Measurements from ENCODE around the gene MED15. TPM values are rescaled to one million over a fixed set of nuclear protein-coding genes. Genes with fewer than 3 reads are reported as not detected.

Gene MED15
- total RNA-seq, 2 experiments from 2014 or later = 93.3 to 97.4 TPM

DNA sequence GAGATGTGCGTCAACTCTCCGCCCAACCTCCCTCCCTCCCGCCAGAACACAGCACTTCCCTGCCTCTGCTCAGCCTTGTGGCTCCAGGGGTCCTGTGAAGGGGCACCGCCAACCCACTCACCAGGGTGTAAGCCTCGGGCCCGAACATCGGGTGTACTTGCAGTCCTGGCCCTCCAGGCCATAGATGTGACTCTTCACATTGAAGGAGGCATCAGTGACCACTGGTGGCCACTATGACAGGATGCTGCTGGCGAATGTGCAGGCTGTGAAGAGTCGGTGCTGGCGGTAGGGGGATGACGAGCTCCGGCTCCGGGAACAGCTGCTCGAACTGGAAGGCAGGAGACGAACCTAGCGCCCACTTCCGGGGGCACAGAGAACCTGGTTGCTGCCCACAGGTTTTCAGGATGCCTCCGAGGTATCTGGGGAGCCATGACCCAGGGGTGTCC lies 97.4 kb downstream of the MED15 start:
- no peaks in the 10 kb centered on the region for H3K27me3 Mint-ChIP-seq
- no peaks in the 10 kb centered on the region for H3K9me3 Mint-ChIP-seq
- no peak for DNase-seq
- H3K4me1 Mint-ChIP-seq (ENCODE audit: low read depth) = peaks cover 7% of the 10 kb centered on the region
- H3K36me3 Mint-ChIP-seq = no peaks in the 10 kb centered on the region
- no peak overlapping the region for H3K27ac Mint-ChIP-seq
- H3K4me3 Mint-ChIP-seq = no peak overlapping the region
- POLR2A ChIA-PET = no interaction called here
- intact Hi-C loops (cut with micrococcal nuclease) = no loop called here
- CTCF ChIA-PET = interaction anchor here (0.6 to 4.5 kb wide), 2 partner anchors 137 to 188 kb away, joined by 3 to 21 read pairs; no protein-coding TSS in a partner anchor

GRCh38 chr22:20605328-20605727 lies 97.9 kb downstream of the MED15 start:
- POLR2A ChIA-PET = no interaction called here
- no peak for DNase-seq
- peaks cover 7% of the 10 kb centered on the region for H3K4me1 Mint-ChIP-seq (ENCODE audit: low read depth)
- CTCF ChIA-PET = interaction anchor here (0.6 to 4.5 kb wide), 3 partner anchors 33 to 187 kb away, joined by 3 to 21 read pairs (median 6); no protein-coding TSS in a partner anchor
- no peak overlapping the region for H3K27ac Mint-ChIP-seq
- H3K36me3 Mint-ChIP-seq = no peaks in the 10 kb centered on the region
- no peak overlapping the region for H3K4me3 Mint-ChIP-seq
- intact Hi-C loops (cut with micrococcal nuclease) = no loop called here
- H3K9me3 Mint-ChIP-seq = no peaks in the 10 kb centered on the region
- H3K27me3 Mint-ChIP-seq = no peaks in the 10 kb centered on the region

- peak; percentile 80 for DNase-seq
- CTCF ChIA-PET = interaction anchor here (0.6 to 4.5 kb wide), 14 partner anchors 11 to 187 kb away, joined by 3 to 21 read pairs (median 4); no protein-coding TSS in a partner anchor
- peaks cover 7% of the 10 kb centered on the region for H3K4me1 Mint-ChIP-seq (ENCODE audit: low read depth)
Observed at GRCh38 chr22:20606041-20606783, 98.8 kb downstream of the MED15 start.

GRCh38 chr22:20606784-20607128 lies 99.3 kb downstream of the MED15 start:
- H3K36me3 Mint-ChIP-seq = no peaks in the 10 kb centered on the region
- intact Hi-C loops (cut with micrococcal nuclease) = loop anchor here (2.0 kb wide), 2 partner anchors 96 to 136 kb away; no protein-coding TSS in a partner anchor
- H3K27ac Mint-ChIP-seq = no peak overlapping the region

More at GRCh38 chr22:20606041-20606783, 98.8 kb downstream of the MED15 start:
- Mint-ChIP-seq H3K36me3 (no peaks in the 10 kb centered on the region), H3K9me3 (no peaks in the 10 kb centered on the region), H3K27me3 (no peaks in the 10 kb centered on the region), H3K27ac (no peak overlapping the region), H3K4me3 (no peak overlapping the region)
- POLR2A ChIA-PET = no interaction called here
- intact Hi-C loops (cut with micrococcal nuclease) = loop anchor here (2.0 kb wide), 2 partner anchors 97 to 137 kb away; no protein-coding TSS in a partner anchor

GRCh38 chr22:20607157-20607907 lies 99.9 kb downstream of the MED15 start:
- Mint-ChIP-seq H3K27ac (no peak overlapping the region), H3K4me3 (no peak overlapping the region), H3K4me1 (ENCODE audit: low read depth) (peaks cover 7% of the 10 kb centered on the region), H3K27me3 (no peaks in the 10 kb centered on the region), H3K9me3 (no peaks in the 10 kb centered on the region), H3K36me3 (no peaks in the 10 kb centered on the region)
- CTCF ChIA-PET = interaction anchor here (0.7 to 4.5 kb wide), 7 partner anchors 23 to 135 kb away, joined by 3 to 21 read pairs (median 5); no protein-coding TSS in a partner anchor
- intact Hi-C loops (cut with micrococcal nuclease) = loop anchor here (2.0 kb wide), 2 partner anchors 95 to 135 kb away; no protein-coding TSS in a partner anchor
- no peak for DNase-seq
- POLR2A ChIA-PET = no interaction called here

More at GRCh38 chr22:20606784-20607128, 99.3 kb downstream of the MED15 start:
- POLR2A ChIA-PET = no interaction called here
- H3K27me3 Mint-ChIP-seq = no peaks in the 10 kb centered on the region
- H3K4me3 Mint-ChIP-seq = no peak overlapping the region
- no peak for DNase-seq
- peaks cover 7% of the 10 kb centered on the region for H3K4me1 Mint-ChIP-seq (ENCODE audit: low read depth)
- H3K9me3 Mint-ChIP-seq = no peaks in the 10 kb centered on the region
- CTCF ChIA-PET = interaction anchor here (0.7 to 4.5 kb wide), 9 partner anchors 11 to 187 kb away, joined by 3 to 21 read pairs (median 5); no protein-coding TSS in a partner anchor

DNA sequence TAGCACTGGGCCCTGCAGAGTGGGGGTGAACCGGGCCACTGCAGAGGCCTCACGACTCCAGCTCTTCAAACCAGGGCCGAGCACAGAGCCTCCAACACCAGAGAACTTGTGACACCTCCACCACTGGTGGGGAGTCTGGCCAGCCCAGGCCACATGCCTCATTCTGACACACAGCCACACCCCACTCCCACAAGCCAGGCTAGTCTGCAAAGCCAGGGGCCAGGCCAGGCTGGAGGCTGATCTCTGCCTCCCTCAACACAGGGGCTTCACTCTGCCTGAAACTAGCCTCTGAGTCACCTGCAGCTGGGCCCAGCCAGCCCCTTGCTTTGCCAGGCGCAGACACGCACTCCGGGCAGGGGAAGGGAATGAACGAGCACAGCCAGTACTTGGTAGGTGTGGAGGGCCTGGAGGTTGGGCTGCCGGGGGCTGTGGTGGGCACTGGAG lies 102.9 kb downstream of the MED15 start:
- Mint-ChIP-seq H3K27me3 (no peaks in the 10 kb centered on the region), H3K4me1 (ENCODE audit: low read depth) (peaks cover 7% of the 10 kb centered on the region), H3K4me3 (no peak overlapping the region), H3K9me3 (no peaks in the 10 kb centered on the region), H3K36me3 (no peaks in the 10 kb centered on the region), H3K27ac (no peak overlapping the region)
- DNase-seq = no peak
- intact Hi-C loops (cut with micrococcal nuclease) = no loop called here
- CTCF ChIA-PET = interaction anchor here (0.6 kb wide), 1 partner anchor 214 kb away, joined by 3 read pairs; no protein-coding TSS in a partner anchor
- POLR2A ChIA-PET = no interaction called here

GRCh38 chr22:20610757-20611156 lies 103.3 kb downstream of the MED15 start:
- Mint-ChIP-seq H3K36me3 (no peaks in the 10 kb centered on the region), H3K4me1 (ENCODE audit: low read depth) (peaks cover 6% of the 10 kb centered on the region), H3K9me3 (no peaks in the 10 kb centered on the region), H3K4me3 (no peak overlapping the region), H3K27me3 (no peaks in the 10 kb centered on the region), H3K27ac (no peak overlapping the region)
- intact Hi-C loops (cut with micrococcal nuclease) = no loop called here
- CTCF ChIA-PET = interaction anchor here (0.6 kb wide), 1 partner anchor 214 kb away, joined by 3 read pairs; no protein-coding TSS in a partner anchor
- POLR2A ChIA-PET = no interaction called here
- no peak for DNase-seq

- Mint-ChIP-seq H3K27ac (no peak overlapping the region), H3K36me3 (no peaks in the 10 kb centered on the region), H3K4me1 (ENCODE audit: low read depth) (peaks cover 2% of the 10 kb centered on the region), H3K9me3 (no peaks in the 10 kb centered on the region), H3K27me3 (no peaks in the 10 kb centered on the region), H3K4me3 (no peak overlapping the region)
- intact Hi-C loops (cut with micrococcal nuclease) = no loop called here
- DNase-seq = no peak
- ChIA-PET CTCF (interaction anchor here (0.6 kb wide), 1 partner anchor 131 kb away, joined by 3 read pairs; no protein-coding TSS in a partner anchor), POLR2A (no interaction called here)
Observed at GRCh38 chr22:20611418-20611817, 104.0 kb downstream of the MED15 start.

GRCh38 chr22:20613301-20613700 lies 105.9 kb downstream of the MED15 start:
- Mint-ChIP-seq H3K36me3 (no peaks in the 10 kb centered on the region), H3K27me3 (no peaks in the 10 kb centered on the region), H3K9me3 (no peaks in the 10 kb centered on the region), H3K27ac (no peak overlapping the region), H3K4me3 (no peak overlapping the region), H3K4me1 (ENCODE audit: low read depth) (no peaks in the 10 kb centered on the region)
- DNase-seq = no peak
- ChIA-PET CTCF (interaction anchor here (0.6 to 0.7 kb wide), 2 partner anchors 39 to 195 kb away, joined by 3 read pairs; no protein-coding TSS in a partner anchor), POLR2A (no interaction called here)
- intact Hi-C loops (cut with micrococcal nuclease) = no loop called here

- intact Hi-C loops (cut with micrococcal nuclease) = no loop called here
- ChIA-PET CTCF (interaction anchor here (0.7 kb wide), 1 partner anchor 32 kb away, joined by 3 read pairs; no protein-coding TSS in a partner anchor), POLR2A (no interaction called here)
- H3K36me3 Mint-ChIP-seq = no peaks in the 10 kb centered on the region
- no peaks in the 10 kb centered on the region for H3K4me1 Mint-ChIP-seq (ENCODE audit: low read depth)
- H3K9me3 Mint-ChIP-seq = no peaks in the 10 kb centered on the region
- no peak for DNase-seq
- H3K4me3 Mint-ChIP-seq = no peak overlapping the region
- H3K27ac Mint-ChIP-seq = no peak overlapping the region
- no peaks in the 10 kb centered on the region for H3K27me3 Mint-ChIP-seq
Observed at GRCh38 chr22:20615021-20615420, 107.6 kb downstream of the MED15 start.

DNA sequence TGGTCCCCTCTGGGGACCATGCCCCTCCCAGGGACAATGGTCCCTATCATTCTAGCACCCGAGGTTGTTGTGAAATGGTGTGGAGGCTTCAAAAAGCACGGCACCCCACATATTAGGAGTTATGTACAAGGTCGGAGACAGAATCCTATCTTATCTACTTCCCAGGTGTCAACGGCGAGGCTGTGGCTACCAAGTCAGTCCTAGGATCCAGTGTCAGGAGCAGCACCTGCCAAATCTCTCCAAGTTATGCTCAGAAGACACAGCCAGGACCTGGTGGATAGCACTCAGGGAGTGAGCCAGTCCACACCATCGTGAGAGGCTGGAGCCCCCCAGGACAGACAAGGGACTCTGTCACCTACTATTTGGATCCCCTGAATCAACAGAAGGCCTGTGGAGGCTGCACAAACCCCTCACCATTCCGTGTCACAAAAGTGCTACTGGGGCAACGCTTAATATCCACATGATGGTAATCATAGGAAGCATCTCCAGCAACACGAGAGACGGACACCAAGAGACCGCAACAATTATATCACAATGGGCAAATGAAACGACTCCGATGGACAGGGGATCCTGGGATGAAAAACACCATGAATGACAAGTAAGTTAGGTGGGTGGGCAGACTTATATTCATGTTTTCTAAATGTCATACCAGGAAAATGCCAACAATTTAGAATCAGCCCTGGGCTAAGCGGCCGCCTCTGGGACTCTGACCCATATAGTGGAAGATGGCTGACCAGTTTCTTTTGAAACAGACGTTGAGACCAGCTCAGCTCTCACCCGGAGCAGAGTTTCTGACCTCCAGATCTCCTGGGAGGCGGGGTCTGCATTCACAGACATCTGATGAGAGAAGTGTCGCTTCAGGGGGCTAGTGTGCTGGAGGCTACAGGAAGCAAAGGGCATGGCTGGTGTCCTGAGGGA lies 108.4 kb downstream of the MED15 start:
- ChIA-PET CTCF (no interaction called here), POLR2A (no interaction called here)
- H3K27ac Mint-ChIP-seq = no peak overlapping the region
- H3K4me1 Mint-ChIP-seq (ENCODE audit: low read depth) = no peaks in the 10 kb centered on the region
- H3K27me3 Mint-ChIP-seq = no peaks in the 10 kb centered on the region
- no peaks in the 10 kb centered on the region for H3K9me3 Mint-ChIP-seq
- H3K36me3 Mint-ChIP-seq = no peaks in the 10 kb centered on the region
- intact Hi-C loops (cut with micrococcal nuclease) = no loop called here
- H3K4me3 Mint-ChIP-seq = no peak overlapping the region
- DNase-seq = no peak

Data from activated CD4-positive, alpha-beta memory T cell treated with anti-CD3 and anti-CD28 coated beads for 36 hours (primary cell).